Stomach (tissue), 4 donors: Measurements from ENCODE around the gene ARHGAP28.
"Not testable (repeated sequence)": the region's sequence is repeated elsewhere in the genome, so short reads cannot be mapped to it uniquely, and the experiment has no call there.

ENCODE experiments used
- EP300 ChIP-seq: sonication (generic); formaldehyde crosslinking; IDR thresholded peaks from one replicate; pipeline ENCODE4 v1.6.1; 2017; ENCODE audit warnings: antibody characterized with exemption
- POLR2A ChIP-seq, 4 donors: fragments of 450-650 bp; IDR thresholded peaks; one replicate each; pipeline ENCODE4 v1.6.1; 2016; ENCODE audit warnings: antibody characterized with exemption in 4 of 4, control low read depth in 2 of 4, mild to moderate bottlenecking in 1 of 4, moderate library complexity in 1 of 4
- POLR2AphosphoS5 ChIP-seq, 3 donors: sonication (generic); formaldehyde crosslinking; IDR thresholded peaks; one replicate each; pipeline ENCODE4 v1.6.1; 2016; ENCODE audit warnings: antibody characterized with exemption in 3 of 3
- TF ChIP-seq, protein P1 (sequence below), 7 experiments: fragments of 450-650 bp in 4 of 7; fragments of 200-600 bp in 3 of 7; sonication (generic) in 3 of 7; IDR thresholded peaks; one replicate each; pipeline ENCODE4 v1.5.1; 2016 to 2019; ENCODE audit warnings: antibody characterized with exemption in 7 of 7, control low read depth in 2 of 7, mild to moderate bottlenecking in 1 of 7

DNA sequence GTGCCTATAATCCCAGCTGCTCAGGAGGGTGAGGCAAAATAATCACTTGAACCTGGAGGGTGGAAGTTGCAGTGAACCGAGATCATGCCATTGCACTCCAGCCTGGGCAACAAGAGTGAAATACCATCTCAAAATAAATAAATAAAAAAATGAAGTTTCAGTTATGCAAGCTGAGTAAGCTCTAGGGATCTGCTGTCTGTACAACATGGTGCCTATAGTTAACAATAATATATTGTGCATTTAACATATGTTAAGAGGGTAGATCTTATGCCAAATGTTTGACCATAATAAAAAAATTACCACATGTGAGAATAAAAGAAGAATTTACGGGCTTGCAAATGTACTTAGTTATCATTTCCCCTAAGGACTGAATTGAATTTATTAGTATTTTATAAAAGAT is 208.9 kb downstream of the ARHGAP28 start:
- TF ChIP-seq, protein P1, sequence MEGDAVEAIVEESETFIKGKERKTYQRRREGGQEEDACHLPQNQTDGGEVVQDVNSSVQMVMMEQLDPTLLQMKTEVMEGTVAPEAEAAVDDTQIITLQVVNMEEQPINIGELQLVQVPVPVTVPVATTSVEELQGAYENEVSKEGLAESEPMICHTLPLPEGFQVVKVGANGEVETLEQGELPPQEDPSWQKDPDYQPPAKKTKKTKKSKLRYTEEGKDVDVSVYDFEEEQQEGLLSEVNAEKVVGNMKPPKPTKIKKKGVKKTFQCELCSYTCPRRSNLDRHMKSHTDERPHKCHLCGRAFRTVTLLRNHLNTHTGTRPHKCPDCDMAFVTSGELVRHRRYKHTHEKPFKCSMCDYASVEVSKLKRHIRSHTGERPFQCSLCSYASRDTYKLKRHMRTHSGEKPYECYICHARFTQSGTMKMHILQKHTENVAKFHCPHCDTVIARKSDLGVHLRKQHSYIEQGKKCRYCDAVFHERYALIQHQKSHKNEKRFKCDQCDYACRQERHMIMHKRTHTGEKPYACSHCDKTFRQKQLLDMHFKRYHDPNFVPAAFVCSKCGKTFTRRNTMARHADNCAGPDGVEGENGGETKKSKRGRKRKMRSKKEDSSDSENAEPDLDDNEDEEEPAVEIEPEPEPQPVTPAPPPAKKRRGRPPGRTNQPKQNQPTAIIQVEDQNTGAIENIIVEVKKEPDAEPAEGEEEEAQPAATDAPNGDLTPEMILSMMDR (IDR thresholded peaks at IDR 0.05), result not testable (repeated sequence)
- TF ChIP-seq EP300; POLR2A (IDR thresholded peaks at IDR 0.05); POLR2AphosphoS5 (IDR thresholded peaks at IDR 0.05): not testable (repeated sequence)
